ENCODE results near the gene PSMD12.
A peak's percentile ranks its signal among the peaks of the same experiment; 100 is the strongest.
"Not testable (repeated sequence)": the region's sequence is repeated elsewhere in the genome, so short reads cannot be mapped to it uniquely, and the experiment has no call there.

PSMD12 gene

GRCh38 chr17:67401598-67402504 is 35.5 kb upstream of the PSMD12 start:
- peaks cover 2% of the 10 kb centered on the region for H3K36me3 ChIP-seq (ENCODE audit: control insufficient read depth, insufficient read depth, low read length)
- WGBS, 2 experiments (ENCODE audit: insufficient coverage in 2 of 2): 90 to 95% methylated on average over 9 to 15 of the region's 16 CpGs
- H3K9me3 ChIP-seq (ENCODE audit: control insufficient read depth, low read length): no peaks in the 10 kb centered on the region
- no peak overlapping the region for H3K4me3 ChIP-seq (ENCODE audit: extremely low read depth, insufficient read depth, low read length, poor library complexity, severe bottlenecking)
- no peaks in the 10 kb centered on the region for H3K4me1 ChIP-seq (ENCODE audit: control insufficient read depth, insufficient read depth, low read length, poor library complexity, severe bottlenecking)
- H3K27ac ChIP-seq (ENCODE audit: low read depth, low read length, severe bottlenecking): no peak overlapping the region

GRCh38 chr17:67401106-67401505 is 34.7 kb upstream of the PSMD12 start:
- Histone ChIP-seq H3K27ac (ENCODE audit: low read depth, low read length, severe bottlenecking) (no peak overlapping the region), H3K4me1 (ENCODE audit: control insufficient read depth, insufficient read depth, low read length, poor library complexity, severe bottlenecking) (no peaks in the 10 kb centered on the region), H3K4me3 (ENCODE audit: extremely low read depth, insufficient read depth, low read length, poor library complexity, severe bottlenecking) (no peak overlapping the region), H3K36me3 (ENCODE audit: control insufficient read depth, insufficient read depth, low read length) (no peaks in the 10 kb centered on the region), H3K9me3 (ENCODE audit: control insufficient read depth, low read length) (no peaks in the 10 kb centered on the region)
- 96 to 100% methylated on average over 4 to 6 of the region's 9 CpGs for WGBS, 2 experiments (ENCODE audit: insufficient coverage in 2 of 2)

- H3K4me3 ChIP-seq (ENCODE audit: extremely low read depth, insufficient read depth, low read length, poor library complexity, severe bottlenecking): no peak overlapping the region
- no peaks in the 10 kb centered on the region for H3K4me1 ChIP-seq (ENCODE audit: control insufficient read depth, insufficient read depth, low read length, poor library complexity, severe bottlenecking)
- 92 to 97% methylated on average over 2 to 6 of the region's 6 CpGs for WGBS, 2 experiments (ENCODE audit: insufficient coverage in 2 of 2)
- H3K27ac ChIP-seq (ENCODE audit: low read depth, low read length, severe bottlenecking): no peak overlapping the region
- no peaks in the 10 kb centered on the region for H3K36me3 ChIP-seq (ENCODE audit: control insufficient read depth, insufficient read depth, low read length)
- no peaks in the 10 kb centered on the region for H3K9me3 ChIP-seq (ENCODE audit: control insufficient read depth, low read length)
Observed at GRCh38 chr17:67400193-67400592, 33.8 kb upstream of the PSMD12 start.

GRCh38 chr17:67399676-67400075 is 33.3 kb upstream of the PSMD12 start:
- Histone ChIP-seq H3K4me1 (ENCODE audit: control insufficient read depth, insufficient read depth, low read length, poor library complexity, severe bottlenecking) (no peaks in the 10 kb centered on the region), H3K27ac (ENCODE audit: low read depth, low read length, severe bottlenecking) (no peak overlapping the region), H3K36me3 (ENCODE audit: control insufficient read depth, insufficient read depth, low read length) (peaks cover 4% of the 10 kb centered on the region), H3K9me3 (ENCODE audit: control insufficient read depth, low read length) (no peaks in the 10 kb centered on the region), H3K4me3 (ENCODE audit: extremely low read depth, insufficient read depth, low read length, poor library complexity, severe bottlenecking) (no peak overlapping the region)
- WGBS, 2 experiments (ENCODE audit: insufficient coverage in 2 of 2): 84 to 95% methylated on average over 2 of the region's 3 CpGs

- H3K36me3 ChIP-seq (ENCODE audit: control insufficient read depth, insufficient read depth, low read length): peaks cover 7% of the 10 kb centered on the region
- no peaks in the 10 kb centered on the region for H3K9me3 ChIP-seq (ENCODE audit: control insufficient read depth, low read length)
- 89 to 98% methylated on average over 6 to 9 of the region's 9 CpGs for WGBS, 2 experiments (ENCODE audit: insufficient coverage in 2 of 2)
- peaks cover 5% of the 10 kb centered on the region for H3K4me1 ChIP-seq (ENCODE audit: control insufficient read depth, insufficient read depth, low read length, poor library complexity, severe bottlenecking)
- no peak overlapping the region for H3K4me3 ChIP-seq (ENCODE audit: extremely low read depth, insufficient read depth, low read length, poor library complexity, severe bottlenecking)
- H3K27ac ChIP-seq (ENCODE audit: low read depth, low read length, severe bottlenecking): no peak overlapping the region
Observed at GRCh38 chr17:67393809-67394397, 27.5 kb upstream of the PSMD12 start.

GRCh38 chr17:67392111-67392510 is 25.7 kb upstream of the PSMD12 start:
- no peak overlapping the region for H3K4me3 ChIP-seq (ENCODE audit: extremely low read depth, insufficient read depth, low read length, poor library complexity, severe bottlenecking)
- H3K27ac ChIP-seq (ENCODE audit: low read depth, low read length, severe bottlenecking): no peak overlapping the region
- H3K4me1 ChIP-seq (ENCODE audit: control insufficient read depth, insufficient read depth, low read length, poor library complexity, severe bottlenecking): peaks cover 5% of the 10 kb centered on the region
- 92 to 93% methylated on average over 2 to 3 of the region's 6 CpGs for WGBS, 2 experiments (ENCODE audit: insufficient coverage in 2 of 2)
- H3K36me3 ChIP-seq (ENCODE audit: control insufficient read depth, insufficient read depth, low read length): peaks cover 7% of the 10 kb centered on the region
- H3K9me3 ChIP-seq (ENCODE audit: control insufficient read depth, low read length): no peaks in the 10 kb centered on the region

- peak overlapping the region; percentile 68 for H3K27ac ChIP-seq (ENCODE audit: low read depth, low read length, severe bottlenecking)
- no peak overlapping the region for H3K4me3 ChIP-seq (ENCODE audit: extremely low read depth, insufficient read depth, low read length, poor library complexity, severe bottlenecking)
- peaks cover 7% of the 10 kb centered on the region for H3K36me3 ChIP-seq (ENCODE audit: control insufficient read depth, insufficient read depth, low read length)
- H3K9me3 ChIP-seq (ENCODE audit: control insufficient read depth, low read length): no peaks in the 10 kb centered on the region
- H3K4me1 ChIP-seq (ENCODE audit: control insufficient read depth, insufficient read depth, low read length, poor library complexity, severe bottlenecking): peaks cover 5% of the 10 kb centered on the region
- WGBS, 2 experiments (ENCODE audit: insufficient coverage in 2 of 2): 88 to 89% methylated on average over 5 to 6 of the region's 9 CpGs
Observed at GRCh38 chr17:67390646-67391361, 24.4 kb upstream of the PSMD12 start.

GRCh38 chr17:67390006-67390645 is 23.7 kb upstream of the PSMD12 start:
- no peaks in the 10 kb centered on the region for H3K9me3 ChIP-seq (ENCODE audit: control insufficient read depth, low read length)
- H3K27ac ChIP-seq (ENCODE audit: low read depth, low read length, severe bottlenecking): peak overlapping the region; percentile 42
- peaks cover 7% of the 10 kb centered on the region for H3K36me3 ChIP-seq (ENCODE audit: control insufficient read depth, insufficient read depth, low read length)
- no peak overlapping the region for H3K4me3 ChIP-seq (ENCODE audit: extremely low read depth, insufficient read depth, low read length, poor library complexity, severe bottlenecking)
- H3K4me1 ChIP-seq (ENCODE audit: control insufficient read depth, insufficient read depth, low read length, poor library complexity, severe bottlenecking): peaks cover 5% of the 10 kb centered on the region
- WGBS, 2 experiments (ENCODE audit: insufficient coverage in 2 of 2): 95 to 96% methylated on average over 6 of the region's 6 CpGs

GRCh38 chr17:67388986-67389385 is 22.6 kb upstream of the PSMD12 start:
- 90 to 93% methylated on average over 3 to 4 of the region's 4 CpGs for WGBS, 2 experiments (ENCODE audit: insufficient coverage in 2 of 2)
- H3K36me3 ChIP-seq (ENCODE audit: control insufficient read depth, insufficient read depth, low read length): peaks cover 4% of the 10 kb centered on the region
- H3K4me3 ChIP-seq (ENCODE audit: extremely low read depth, insufficient read depth, low read length, poor library complexity, severe bottlenecking): no peak overlapping the region
- H3K27ac ChIP-seq (ENCODE audit: low read depth, low read length, severe bottlenecking): no peak overlapping the region
- H3K9me3 ChIP-seq (ENCODE audit: control insufficient read depth, low read length): no peaks in the 10 kb centered on the region
- peaks cover 5% of the 10 kb centered on the region for H3K4me1 ChIP-seq (ENCODE audit: control insufficient read depth, insufficient read depth, low read length, poor library complexity, severe bottlenecking)

- not testable (repeated sequence) for H3K36me3 ChIP-seq (ENCODE audit: control insufficient read depth, insufficient read depth, low read length); H3K4me1 ChIP-seq (ENCODE audit: control insufficient read depth, insufficient read depth, low read length, poor library complexity, severe bottlenecking); H3K27ac ChIP-seq (ENCODE audit: low read depth, low read length, severe bottlenecking); H3K4me3 ChIP-seq (ENCODE audit: extremely low read depth, insufficient read depth, low read length, poor library complexity, severe bottlenecking); H3K9me3 ChIP-seq (ENCODE audit: control insufficient read depth, low read length)
- 91 to 93% methylated on average over 7 to 8 of the region's 10 CpGs for WGBS, 2 experiments (ENCODE audit: insufficient coverage in 2 of 2)
Observed at GRCh38 chr17:67388536-67388935, 22.2 kb upstream of the PSMD12 start.
